Hippocampal formation (tissue), 2 donors: ENCODE data around the gene CD8B.
"Not testable (repeated sequence)": the region's sequence is repeated elsewhere in the genome, so short reads cannot be mapped to it uniquely, and the experiment has no call there.

Experiments
- DNase-seq, 2 donors: peaks; one replicate each; lab custom pipeline; 2025; lab: John Stamatoyannopoulos, UW

Gene CD8B

GRCh38 chr2:86861628-86862379 is at the start of gene CD8B:
Gene CD8B (minus strand): TSS chr2:86861886. CDS start chr2:86861865, 21 bp downstream.
- not testable (repeated sequence) for DNase-seq

- DNase-seq: not testable (repeated sequence)
These were observed 44.2 kb upstream of the CD8B start for GRCh38 chr2:86905868-86906267.

- not testable (repeated sequence) for DNase-seq
These were observed 39.0 kb upstream of the CD8B start for GRCh38 chr2:86900687-86901086.

GRCh38 chr2:86886026-86886425 is 24.3 kb upstream of the CD8B start:
- DNase-seq: not testable (repeated sequence)

GRCh38 chr2:86882865-86883264 is 21.2 kb upstream of the CD8B start:
- DNase-seq: not testable (repeated sequence)

- DNase-seq: not testable (repeated sequence)
These were observed 20.5 kb upstream of the CD8B start for GRCh38 chr2:86882118-86882665.

GRCh38 chr2:86878986-86879385 is 17.3 kb upstream of the CD8B start:
- not testable (repeated sequence) for DNase-seq

- DNase-seq: not testable (repeated sequence)
These were observed 9.3 kb upstream of the CD8B start for GRCh38 chr2:86870941-86871340.

GRCh38 chr2:86868895-86869468 is 7.3 kb upstream of the CD8B start:
- not testable (repeated sequence) for DNase-seq

GRCh38 chr2:86862380-86862703 is 656 bp upstream of the CD8B start:
- DNase-seq: not testable (repeated sequence)

GRCh38 chr2:86861175-86861574 is 511 bp downstream of the CD8B start:
- DNase-seq: not testable (repeated sequence)

GRCh38 chr2:86860573-86860972 is 1.1 kb downstream of the CD8B start:
- not testable (repeated sequence) for DNase-seq

GRCh38 chr2:86857688-86858087 is 4.0 kb downstream of the CD8B start:
- DNase-seq: not testable (repeated sequence)

- not testable (repeated sequence) for DNase-seq
These were observed 5.2 kb downstream of the CD8B start for GRCh38 chr2:86856498-86856897.

- not testable (repeated sequence) for DNase-seq
These were observed 5.7 kb downstream of the CD8B start for GRCh38 chr2:86855981-86856380.

- not testable (repeated sequence) for DNase-seq
These were observed 10.1 kb downstream of the CD8B start for GRCh38 chr2:86851581-86851980.

GRCh38 chr2:86842607-86843234 is 19.0 kb downstream of the CD8B start:
- DNase-seq: not testable (repeated sequence)

- not testable (repeated sequence) for DNase-seq
These were observed 20.4 kb downstream of the CD8B start for GRCh38 chr2:86841330-86841729.

- not testable (repeated sequence) for DNase-seq
These were observed 21.7 kb downstream of the CD8B start for GRCh38 chr2:86839871-86840548.

- not testable (repeated sequence) for DNase-seq
These were observed 22.2 kb downstream of the CD8B start for GRCh38 chr2:86839455-86839854.

- DNase-seq: not testable (repeated sequence)
These were observed 24.0 kb downstream of the CD8B start for GRCh38 chr2:86837714-86838113.
